Transverse colon (tissue), 3 donors: ENCODE measurements around the gene USO1.

ENCODE experiments used
- POLR2A ChIP-seq: fragments of 450-650 bp; IDR thresholded peaks from one replicate; pipeline ENCODE4 v1.6.1; 2016; ENCODE audit warnings: antibody characterized with exemption, mild to moderate bottlenecking, moderate library complexity
- POLR2AphosphoS5 ChIP-seq, 3 donors: sonication (generic); formaldehyde crosslinking; IDR thresholded peaks; one replicate each; pipeline ENCODE4 v1.6.1; 2016; ENCODE audit warnings: antibody characterized with exemption in 3 of 3

- TF ChIP-seq POLR2AphosphoS5 (IDR thresholded peaks at IDR 0.05), result no peak
- TF ChIP-seq POLR2A, result no peak
Observed at GRCh38 chr4:75742451-75742850, 18.1 kb downstream of the USO1 start.
